A549 (cell line): Measurements from ENCODE around the gene BRAT1.

Experiments used
- CTCF ChIP-seq: fragments of >200 bp; sonication (Bioruptor Twin); formaldehyde crosslinking; IDR thresholded peaks from 3 replicates; pipeline ENCODE4 v1.5.1; 2016
- EP300 ChIP-seq, 2 experiments: fragments of >200 bp; sonication (Bioruptor Twin); formaldehyde crosslinking; IDR thresholded peaks; 2 replicates in 1 of 2; 3 replicates in 1 of 2; pipeline ENCODE4 v1.6.1; 2016 to 2017
- FOSL2 ChIP-seq, 2 experiments: fragments of 450-650 bp in 1 of 2; fragments of >200 bp in 1 of 2; sonication (Bioruptor Twin) in 1 of 2; formaldehyde crosslinking; IDR thresholded peaks; 2 replicates each; pipeline versions ENCODE4 v1.5.0 to v1.6.1; 2016 to 2020; ENCODE audit warnings: mild to moderate bottlenecking in 1 of 2, moderate library complexity in 1 of 2
- GATA3 ChIP-seq: IDR thresholded peaks from 2 replicates; pipeline ENCODE4 v1.6.1; 2012; ENCODE audit warnings: borderline replicate concordance
- RARB ChIP-seq: fragments of 250-450 bp; sonication (Bioruptor Pico); IDR thresholded peaks from 2 replicates; pipeline ENCODE4 v1.8.0; 2021; ENCODE audit warnings: mild to moderate bottlenecking, moderate library complexity
- SREBF2 ChIP-seq: fragments of 450-650 bp; IDR thresholded peaks from 2 replicates; pipeline ENCODE4 v1.6.1; 2014; ENCODE audit warnings: mild to moderate bottlenecking, moderate library complexity
- TF ChIP-seq, protein P1 (sequence below): fragments of 250-450 bp; sonication (Bioruptor Pico); IDR thresholded peaks from 2 replicates; pipeline ENCODE4 v1.5.0; 2021; ENCODE audit warnings: mild to moderate bottlenecking, moderate library complexity, borderline replicate concordance

DNA sequence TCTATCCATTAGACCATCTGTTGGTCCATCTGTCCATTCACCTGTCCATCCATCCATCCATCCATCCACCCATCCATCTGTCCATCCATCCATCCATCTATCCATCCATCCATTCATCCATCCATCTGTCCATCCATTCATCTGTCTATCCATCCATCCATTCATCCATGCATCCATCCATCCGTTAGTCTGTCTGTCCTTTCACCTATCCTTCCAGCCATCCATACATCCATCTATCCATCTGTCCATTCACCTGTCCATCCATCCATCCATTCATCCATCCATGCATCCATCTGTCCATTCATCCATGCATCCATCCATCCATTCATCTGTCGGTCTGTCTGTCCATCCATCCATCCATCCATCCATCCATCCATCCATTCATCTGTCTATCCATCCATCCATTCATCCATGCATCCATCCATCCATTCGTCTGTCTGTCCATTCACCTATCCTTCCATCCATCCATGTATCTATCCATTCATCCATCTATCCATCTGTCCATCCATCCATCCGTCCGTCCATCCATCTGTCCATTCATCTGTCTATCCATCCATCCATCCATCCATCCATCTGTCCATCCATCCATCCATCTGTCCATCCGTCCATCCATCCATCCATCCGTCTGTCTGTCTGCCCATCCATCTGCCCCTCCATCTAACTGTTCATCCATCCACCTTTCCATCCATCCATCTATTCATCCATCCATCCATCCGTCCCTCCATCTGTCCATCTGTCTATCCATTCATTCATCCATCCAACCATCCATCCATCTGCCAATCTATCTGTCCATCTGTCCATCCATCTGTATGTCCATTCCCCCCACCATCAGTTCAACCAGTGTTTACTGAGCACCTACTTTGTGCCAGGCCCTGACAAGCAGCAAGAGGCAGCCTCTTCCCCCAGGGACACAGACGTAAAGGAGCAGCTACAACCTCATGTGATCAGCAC lies 40.6 kb downstream of the BRAT1 start:
- TF ChIP-seq, protein P1, sequence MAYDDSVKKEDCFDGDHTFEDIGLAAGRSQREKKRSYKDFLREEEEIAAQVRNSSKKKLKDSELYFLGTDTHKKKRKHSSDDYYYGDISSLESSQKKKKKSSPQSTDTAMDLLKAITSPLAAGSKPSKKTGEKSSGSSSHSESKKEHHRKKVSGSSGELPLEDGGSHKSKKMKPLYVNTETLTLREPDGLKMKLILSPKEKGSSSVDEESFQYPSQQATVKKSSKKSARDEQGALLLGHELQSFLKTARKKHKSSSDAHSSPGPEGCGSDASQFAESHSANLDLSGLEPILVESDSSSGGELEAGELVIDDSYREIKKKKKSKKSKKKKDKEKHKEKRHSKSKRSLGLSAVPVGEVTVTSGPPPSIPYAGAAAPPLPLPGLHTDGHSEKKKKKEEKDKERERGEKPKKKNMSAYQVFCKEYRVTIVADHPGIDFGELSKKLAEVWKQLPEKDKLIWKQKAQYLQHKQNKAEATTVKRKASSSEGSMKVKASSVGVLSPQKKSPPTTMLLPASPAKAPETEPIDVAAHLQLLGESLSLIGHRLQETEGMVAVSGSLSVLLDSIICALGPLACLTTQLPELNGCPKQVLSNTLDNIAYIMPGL (CRISPR knock-in tag), result no peak
- no peak for TF ChIP-seq CTCF
- no peak for TF ChIP-seq SREBF2
- no peak for TF ChIP-seq EP300 (IDR thresholded peaks at IDR 0.05)
- no peak for TF ChIP-seq FOSL2 (IDR thresholded peaks at IDR 0.05)
- no peak for TF ChIP-seq FOSL2 (CRISPR knock-in tag; IDR thresholded peaks at IDR 0.05)
- TF ChIP-seq GATA3, result no peak
- TF ChIP-seq RARB (CRISPR knock-in tag), result no peak
